Hepatocyte (in vitro differentiated cells): ENCODE data around the gene PER1. TPM values are rescaled to one million over a fixed set of nuclear protein-coding genes. Genes with fewer than 3 reads are reported as not detected.

ENCODE experiments used
- DNase-seq: peaks from one replicate; pipeline ENCODE4 v3.0.0-alpha.2; 2016; ENCODE audit warnings: low spot score
- H2AFZ ChIP-seq: fragments of 200-600 bp; sonication (generic); 2 replicates; pipeline ENCODE4 v1.6.0; 2016; ENCODE audit warnings: antibody characterized with exemption, mild to moderate bottlenecking
- H3K27ac ChIP-seq: fragments of 200-600 bp; sonication (generic); 2 replicates; pipeline ENCODE4 v1.5.1; 2016; ENCODE audit warnings: mild to moderate bottlenecking
- H3K27me3 ChIP-seq: fragments of 200-600 bp; sonication (generic); 2 replicates; pipeline ENCODE4 v1.6.1; 2016
- H3K36me3 ChIP-seq: fragments of 200-600 bp; sonication (generic); replicated peaks from 2 replicates; pipeline ENCODE4 v1.5.1; 2016; ENCODE audit warnings: low read depth; ENCODE audit not compliant: insufficient read depth
- H3K4me1 ChIP-seq: fragments of 200-600 bp; sonication (generic); 2 replicates; pipeline ENCODE4 v1.5.1; 2016; ENCODE audit warnings: mild to moderate bottlenecking, moderate library complexity; ENCODE audit not compliant: insufficient read depth
- H3K4me2 ChIP-seq: fragments of 200-600 bp; sonication (generic); 2 replicates; pipeline ENCODE4 v1.6.0; 2016
- H3K4me3 ChIP-seq: fragments of 200-600 bp; sonication (generic); 2 replicates; pipeline ENCODE4 v1.5.1; 2016; ENCODE audit warnings: mild to moderate bottlenecking
- H3K79me2 ChIP-seq: fragments of 200-600 bp; sonication (generic); 2 replicates; pipeline ENCODE4 v1.6.0; 2017; ENCODE audit warnings: mild to moderate bottlenecking
- H3K9me2 ChIP-seq: fragments of 200-600 bp; sonication (generic); replicated peaks from 2 replicates; pipeline ENCODE4 v1.6.0; 2017; ENCODE audit warnings: mild to moderate bottlenecking; ENCODE audit not compliant: insufficient read depth
- H3K9me3 ChIP-seq: fragments of 200-600 bp; sonication (generic); 2 replicates; pipeline ENCODE4 v1.5.1; 2016; ENCODE audit warnings: low read depth, mild to moderate bottlenecking
- H4K20me1 ChIP-seq: fragments of 200-600 bp; sonication (generic); 2 replicates; pipeline ENCODE4 v1.6.0; 2016; ENCODE audit warnings: mild to moderate bottlenecking; ENCODE audit not compliant: insufficient read depth, poor library complexity, severe bottlenecking
- CTCF ChIP-seq: fragments of 200-600 bp; sonication (generic); IDR thresholded peaks from 2 replicates; pipeline ENCODE4 v1.5.1; 2016; ENCODE audit warnings: antibody characterized with exemption, mild to moderate bottlenecking; ENCODE audit not compliant: poor library complexity
- EZH2 ChIP-seq: fragments of 200-600 bp; sonication (generic); IDR thresholded peaks from 2 replicates; pipeline ENCODE4 v1.6.1; 2016; ENCODE audit warnings: antibody characterized with exemption, mild to moderate bottlenecking, borderline replicate concordance
- EZH2phosphoT487 ChIP-seq: fragments of 200-600 bp; sonication (generic); IDR thresholded peaks from one replicate; pipeline ENCODE4 v1.6.1; 2018; ENCODE audit warnings: antibody characterized with exemption, mild to moderate bottlenecking, low read depth, moderate library complexity; ENCODE audit not compliant: unreplicated experiment, severe bottlenecking
- WGBS: methylation state at CpG from one replicate; pipeline ENCODE4 v1.1.6; 2016; ENCODE audit warnings: low lambda C conversion rate; ENCODE audit errors: missing lambda C conversion rate; 5-methylcytosine and 5-hydroxymethylcytosine counted together
- polyA plus RNA-seq: library from polyadenylated mRNA; unstranded; fragments of >200 nt; fragmentation: Nextera tagmentation; extraction: Ambion mirVana; gene quantifications from 2 replicates; pipeline ENCODE4 v1.2.1, GENCODE V29; 2016
- total RNA-seq: library from RNA; depleted of rRNA; stranded (reverse); fragments of >200 nt; gene quantifications from 2 replicates; pipeline ENCODE4 v1.2.3, GENCODE V29; 2014

PER1 gene
- total and polyA plus RNA-seq, 2 experiments from 2014 or later = 36.5 to 107 TPM

GRCh38 chr17:8122924-8123694 lies 29.1 kb downstream of the PER1 start:
- H3K4me3 ChIP-seq = peak overlapping the region; percentile 37
- H3K36me3 ChIP-seq = no peaks in the 10 kb centered on the region
- H3K79me2 ChIP-seq = no peaks in the 10 kb centered on the region
- H4K20me1 ChIP-seq = no peaks in the 10 kb centered on the region
- peaks cover 35% of the 10 kb centered on the region for H3K4me1 ChIP-seq
- H3K9me3 ChIP-seq = no peaks in the 10 kb centered on the region
- H2AFZ ChIP-seq = peak overlapping the region; percentile 34
- TF ChIP-seq EZH2phosphoT487 = peak; percentile 58
- no peak for TF ChIP-seq CTCF
- 2% methylated on average over 39 of the region's 55 CpGs for WGBS
- peak; percentile 30 for DNase-seq
- H3K27ac ChIP-seq = no peak overlapping the region
- peak overlapping the region; percentile 88 for H3K4me2 ChIP-seq
- peaks cover 29% of the 10 kb centered on the region for H3K27me3 ChIP-seq
- no peaks in the 10 kb centered on the region for H3K9me2 ChIP-seq

- peak; percentile 28 for DNase-seq
- no peak overlapping the region for H3K27ac ChIP-seq
- H3K79me2 ChIP-seq = no peaks in the 10 kb centered on the region
- H3K4me2 ChIP-seq = peak overlapping the region; percentile 88
- WGBS = 2% methylated on average over 26 of the region's 29 CpGs
- H3K36me3 ChIP-seq = no peaks in the 10 kb centered on the region
- H2AFZ ChIP-seq = peak overlapping the region; percentile 54
- no peaks in the 10 kb centered on the region for H4K20me1 ChIP-seq
- TF ChIP-seq EZH2 = no peak
- TF ChIP-seq CTCF = no peak
- no peak for TF ChIP-seq EZH2phosphoT487
- H3K4me1 ChIP-seq = peaks cover 34% of the 10 kb centered on the region
- H3K9me2 ChIP-seq = no peaks in the 10 kb centered on the region
- H3K4me3 ChIP-seq = peak overlapping the region; percentile 37
- H3K9me3 ChIP-seq = no peaks in the 10 kb centered on the region
- H3K27me3 ChIP-seq = peaks cover 29% of the 10 kb centered on the region
Observed at GRCh38 chr17:8122422-8122923, 29.7 kb downstream of the PER1 start.

- peak; percentile 88 for DNase-seq
- Histone ChIP-seq H3K4me3 (peak overlapping the region; percentile 37), H3K9me2 (no peaks in the 10 kb centered on the region), H3K36me3 (no peaks in the 10 kb centered on the region), H3K27me3 (peaks cover 29% of the 10 kb centered on the region), H3K79me2 (no peaks in the 10 kb centered on the region), H4K20me1 (no peaks in the 10 kb centered on the region), H3K4me1 (peaks cover 29% of the 10 kb centered on the region), H2AFZ (peak overlapping the region; percentile 54), H3K9me3 (no peaks in the 10 kb centered on the region), H3K4me2 (peak overlapping the region; percentile 88), H3K27ac (no peak overlapping the region)
- TF ChIP-seq CTCF (peak; percentile 49), EZH2phosphoT487 (no peak)
- WGBS = under 1% methylated on average over 45 of the region's 76 CpGs
Observed at GRCh38 chr17:8121681-8122421, 30.4 kb downstream of the PER1 start.
